Measurements from ENCODE around the gene TSHZ1. TPM values are rescaled to one million over a fixed set of nuclear protein-coding genes. Genes with fewer than 3 reads are reported as not detected.

TSHZ1 gene
- total RNA-seq, 1 experiment from 2014 or later = 5.6 TPM

DNA sequence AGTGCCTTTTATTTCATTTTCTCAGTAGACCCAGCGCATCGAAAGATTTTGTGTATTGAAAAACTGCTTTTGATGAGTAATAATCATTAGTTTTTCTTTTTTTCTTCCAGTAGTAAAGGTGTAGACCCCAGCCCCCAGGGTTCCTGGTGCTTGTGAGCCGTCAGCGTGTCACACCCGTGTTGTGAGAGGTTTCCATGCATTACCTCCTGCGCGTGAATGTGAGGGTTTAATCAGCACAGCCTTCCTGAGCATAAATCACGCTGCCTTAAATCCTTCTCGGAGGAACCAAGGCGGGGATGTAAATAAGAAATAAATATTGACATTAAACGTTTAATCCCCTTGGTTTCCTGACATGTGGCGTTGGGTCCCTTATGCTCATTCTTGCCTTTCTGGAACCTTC, 24.3 kb downstream of the TSHZ1 start:
- no peak overlapping the region for H3K4me2 ChIP-seq (ENCODE audit: low read length)
- ChIA-PET POLR2A (ENCODE audit: unreplicated experiment) (no interaction called here), CTCF (no interaction called here)
- ATAC-seq = no peak
- no peak overlapping the region for H3K9ac ChIP-seq (ENCODE audit: low read length)
- no peaks in the 10 kb centered on the region for H3K27me3 ChIP-seq (ENCODE audit: low read length)
- H3K9me2 ChIP-seq (replicated peaks; ENCODE audit: low read length) = no peaks in the 10 kb centered on the region
- no peaks in the 10 kb centered on the region for H3K79me2 ChIP-seq (ENCODE audit: low read length)
- H3K36me3 ChIP-seq (ENCODE audit: low read depth, low read length) = no peaks in the 10 kb centered on the region
- no peak overlapping the region for H3K4me3 ChIP-seq (ENCODE audit: low read length)
- no peaks in the 10 kb centered on the region for H3K9me3 ChIP-seq (ENCODE audit: low read length)
- no peak overlapping the region for H2AFZ ChIP-seq (ENCODE audit: low read length)
- no peaks in the 10 kb centered on the region for H3F3A ChIP-seq (ENCODE audit: low read length, unreplicated experiment)
- no peaks in the 10 kb centered on the region for H3K4me1 ChIP-seq (ENCODE audit: insufficient read depth, low read length)
- intact Hi-C loops (cut with micrococcal nuclease) = no loop called here
- TF ChIP-seq EZH2phosphoT487 (IDR thresholded peaks at IDR 0.05; ENCODE audit: borderline replicate concordance, low read length) = no peak
- TF ChIP-seq, protein P1, sequence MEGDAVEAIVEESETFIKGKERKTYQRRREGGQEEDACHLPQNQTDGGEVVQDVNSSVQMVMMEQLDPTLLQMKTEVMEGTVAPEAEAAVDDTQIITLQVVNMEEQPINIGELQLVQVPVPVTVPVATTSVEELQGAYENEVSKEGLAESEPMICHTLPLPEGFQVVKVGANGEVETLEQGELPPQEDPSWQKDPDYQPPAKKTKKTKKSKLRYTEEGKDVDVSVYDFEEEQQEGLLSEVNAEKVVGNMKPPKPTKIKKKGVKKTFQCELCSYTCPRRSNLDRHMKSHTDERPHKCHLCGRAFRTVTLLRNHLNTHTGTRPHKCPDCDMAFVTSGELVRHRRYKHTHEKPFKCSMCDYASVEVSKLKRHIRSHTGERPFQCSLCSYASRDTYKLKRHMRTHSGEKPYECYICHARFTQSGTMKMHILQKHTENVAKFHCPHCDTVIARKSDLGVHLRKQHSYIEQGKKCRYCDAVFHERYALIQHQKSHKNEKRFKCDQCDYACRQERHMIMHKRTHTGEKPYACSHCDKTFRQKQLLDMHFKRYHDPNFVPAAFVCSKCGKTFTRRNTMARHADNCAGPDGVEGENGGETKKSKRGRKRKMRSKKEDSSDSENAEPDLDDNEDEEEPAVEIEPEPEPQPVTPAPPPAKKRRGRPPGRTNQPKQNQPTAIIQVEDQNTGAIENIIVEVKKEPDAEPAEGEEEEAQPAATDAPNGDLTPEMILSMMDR (conservative IDR thresholded peaks at IDR 0.05; ENCODE audit: low read depth, low read length) = no peak
- TF ChIP-seq EZH2 (IDR thresholded peaks at IDR 0.05; ENCODE audit: low read length, unreplicated experiment) = no peak
- no TSS peak for BruUV-seq (replicated peaks)
- no peak overlapping the region for H3K27ac ChIP-seq (ENCODE audit: low read length)
- H4K20me1 ChIP-seq (ENCODE audit: low read length) = no peaks in the 10 kb centered on the region
- DNase-seq = no peak

- DNase-seq (no peak), ATAC-seq (no peak)
- Histone ChIP-seq H3K36me3 (ENCODE audit: low read depth, low read length) (no peaks in the 10 kb centered on the region), H3K79me2 (ENCODE audit: low read length) (no peaks in the 10 kb centered on the region), H3K4me2 (ENCODE audit: low read length) (no peak overlapping the region), H3F3A (ENCODE audit: low read length, unreplicated experiment) (no peaks in the 10 kb centered on the region), H3K27ac (ENCODE audit: low read length) (no peak overlapping the region), H4K20me1 (ENCODE audit: low read length) (no peaks in the 10 kb centered on the region), H3K4me3 (ENCODE audit: low read length) (no peak overlapping the region), H3K9me2 (replicated peaks; ENCODE audit: low read length) (no peaks in the 10 kb centered on the region), H3K27me3 (ENCODE audit: low read length) (no peaks in the 10 kb centered on the region), H3K9me3 (ENCODE audit: low read length) (no peaks in the 10 kb centered on the region), H2AFZ (ENCODE audit: low read length) (no peak overlapping the region), H3K4me1 (ENCODE audit: insufficient read depth, low read length) (no peaks in the 10 kb centered on the region), H3K9ac (ENCODE audit: low read length) (no peak overlapping the region)
- BruUV-seq (replicated peaks) = no TSS peak
- no peak for TF ChIP-seq EZH2 (IDR thresholded peaks at IDR 0.05; ENCODE audit: low read length, unreplicated experiment)
- TF ChIP-seq, protein P1 (conservative IDR thresholded peaks at IDR 0.05; ENCODE audit: low read depth, low read length) = no peak
- no peak for TF ChIP-seq EZH2phosphoT487 (IDR thresholded peaks at IDR 0.05; ENCODE audit: borderline replicate concordance, low read length)
- intact Hi-C loops (cut with micrococcal nuclease) = no loop called here
- POLR2A ChIA-PET (ENCODE audit: unreplicated experiment) = no interaction called here
- CTCF ChIA-PET = no interaction called here
These were observed 25.3 kb downstream of the TSHZ1 start for GRCh38 chr18:75235896-75236295.

DNA sequence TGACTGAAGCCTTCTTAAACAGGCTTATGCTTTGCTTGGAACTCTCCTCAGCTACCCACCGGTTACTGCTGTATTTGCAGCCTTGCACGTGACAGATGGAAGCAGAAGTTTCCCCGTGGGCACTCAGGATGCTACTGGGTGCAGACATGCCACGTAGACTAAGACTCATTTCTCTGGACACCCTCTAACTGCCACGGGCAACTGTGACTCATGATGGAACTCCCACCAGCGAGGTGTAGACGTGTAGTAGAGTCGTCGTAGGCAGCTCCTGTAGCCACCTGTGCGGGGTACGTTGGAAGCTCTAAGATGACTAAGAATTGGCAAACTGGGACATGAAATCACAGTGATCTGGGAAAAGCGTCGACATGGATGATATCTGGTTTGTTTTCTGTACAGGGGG, 27.5 kb downstream of the TSHZ1 start:
- no peak overlapping the region for H3K4me3 ChIP-seq (ENCODE audit: low read length)
- H3K79me2 ChIP-seq (ENCODE audit: low read length) = no peaks in the 10 kb centered on the region
- ATAC-seq (no peak), DNase-seq (no peak)
- BruUV-seq (replicated peaks) = no TSS peak
- no peaks in the 10 kb centered on the region for H3K27me3 ChIP-seq (ENCODE audit: low read length)
- ChIA-PET POLR2A (ENCODE audit: unreplicated experiment) (no interaction called here), CTCF (no interaction called here)
- H3K36me3 ChIP-seq (ENCODE audit: low read depth, low read length) = no peaks in the 10 kb centered on the region
- no peaks in the 10 kb centered on the region for H3F3A ChIP-seq (ENCODE audit: low read length, unreplicated experiment)
- H3K9ac ChIP-seq (ENCODE audit: low read length) = no peak overlapping the region
- no peak overlapping the region for H3K27ac ChIP-seq (ENCODE audit: low read length)
- TF ChIP-seq, protein P1 (conservative IDR thresholded peaks at IDR 0.05; ENCODE audit: low read depth, low read length) = no peak
- no peak for TF ChIP-seq EZH2 (IDR thresholded peaks at IDR 0.05; ENCODE audit: low read length, unreplicated experiment)
- no peak overlapping the region for H2AFZ ChIP-seq (ENCODE audit: low read length)
- H3K9me2 ChIP-seq (replicated peaks; ENCODE audit: low read length) = no peaks in the 10 kb centered on the region
- intact Hi-C loops (cut with micrococcal nuclease) = no loop called here
- no peak overlapping the region for H3K4me2 ChIP-seq (ENCODE audit: low read length)
- no peaks in the 10 kb centered on the region for H4K20me1 ChIP-seq (ENCODE audit: low read length)
- H3K4me1 ChIP-seq (ENCODE audit: insufficient read depth, low read length) = no peaks in the 10 kb centered on the region
- H3K9me3 ChIP-seq (ENCODE audit: low read length) = no peaks in the 10 kb centered on the region

Measured in PC-3 (cell line).